ENCODE measurements around the gene FEN1. TPM values are rescaled to one million over a fixed set of nuclear protein-coding genes. Genes with fewer than 3 reads are reported as not detected.

FEN1 gene
- total and polyA plus RNA-seq, 7 donors: 5.7 to 30.3 (median 10.3) TPM

GRCh38 chr11:61812736-61813411 lies 20.2 kb downstream of the FEN1 start:
- H3K4me1 ChIP-seq: peaks cover 13% of the 10 kb centered on the region
- H3K9me3 ChIP-seq: no peaks in the 10 kb centered on the region
- no peaks in the 10 kb centered on the region for H3K27me3 ChIP-seq (ENCODE audit: insufficient read depth in 3 of 3, low read length in 2 of 3)
- 91 to 98% (median 93%) methylated on average over 4 of the region's 4 CpGs for WGBS, 3 donors
- ATAC-seq (no peak), DNase-seq (no peak)
- H3K4me3 ChIP-seq: no peak overlapping the region
- intact Hi-C loops (cut with DNase I): no loop called here
- peaks cover 0 to 29% of the 10 kb centered on the region in 2 donors for H3K36me3 ChIP-seq (ENCODE audit: insufficient read depth in 1 of 2, low read depth in 1 of 2)
- no peak for TF ChIP-seq CTCF (IDR thresholded peaks at IDR 0.05)
- H3K27ac ChIP-seq: no peak overlapping the region

GRCh38 chr11:61814247-61814957 lies 21.7 kb downstream of the FEN1 start:
- Histone ChIP-seq H3K4me3 (peak overlapping the region; percentile 85), H3K27ac (peak overlapping the region; percentile 92), H3K36me3 (ENCODE audit: insufficient read depth in 1 of 2, low read depth in 1 of 2) (peaks cover 0 to 19% of the 10 kb centered on the region in 2 donors), H3K9me3 (no peaks in the 10 kb centered on the region), H3K27me3 (ENCODE audit: insufficient read depth in 3 of 3, low read length in 2 of 3) (no peaks in the 10 kb centered on the region), H3K4me1 (peaks cover 13% of the 10 kb centered on the region)
- WGBS, 3 donors: 74 to 77% (median 76%) methylated on average over 16 of the region's 16 CpGs
- no peak for ATAC-seq
- no peak for TF ChIP-seq CTCF (IDR thresholded peaks at IDR 0.05)
- DNase-seq: peak in 1 of 2 donors; percentile 39
- intact Hi-C loops (cut with DNase I): no loop called here

- H3K27me3 ChIP-seq (ENCODE audit: insufficient read depth in 3 of 3, low read length in 2 of 3): no peaks in the 10 kb centered on the region
- H3K4me1 ChIP-seq: peaks cover 13% of the 10 kb centered on the region
- DNase-seq (peak; percentile 97), ATAC-seq (peak; percentile 86 to 91 (median 90))
- H3K27ac ChIP-seq: peak overlapping the region; percentile 92
- TF ChIP-seq CTCF (IDR thresholded peaks at IDR 0.05): no peak
- peaks cover 0 to 11% of the 10 kb centered on the region in 2 donors for H3K36me3 ChIP-seq (ENCODE audit: insufficient read depth in 1 of 2, low read depth in 1 of 2)
- peak overlapping the region; percentile 85 for H3K4me3 ChIP-seq
- H3K9me3 ChIP-seq: no peaks in the 10 kb centered on the region
- intact Hi-C loops (cut with DNase I): loop anchor here in 1 of 2 donors (5.0 kb wide), 1 partner anchor 77 kb away; the partner anchor contains the start of gene FADS3
- WGBS, 3 donors: 1% methylated on average over 49 to 66 of the region's 66 CpGs
Measured at GRCh38 chr11:61814958-61815789, 22.5 kb downstream of the FEN1 start.

GRCh38 chr11:61815790-61816735 lies 23.4 kb downstream of the FEN1 start:
- DNase-seq: peak; percentile 74 to 81
- peak; percentile 17 to 55 (median 30) for ATAC-seq
- Histone ChIP-seq H3K27me3 (ENCODE audit: insufficient read depth in 3 of 3, low read length in 2 of 3) (no peaks in the 10 kb centered on the region), H3K9me3 (no peaks in the 10 kb centered on the region), H3K27ac (peak overlapping the region; percentile 92), H3K36me3 (ENCODE audit: insufficient read depth in 1 of 2, low read depth in 1 of 2) (peaks cover 0 to 8% of the 10 kb centered on the region in 2 donors), H3K4me1 (peaks cover 13% of the 10 kb centered on the region), H3K4me3 (peak overlapping the region; percentile 85)
- intact Hi-C loops (cut with DNase I): loop anchor here in 1 of 2 donors (5.0 kb wide), 1 partner anchor 76 kb away; the partner anchor contains the start of gene FADS3
- no peak for TF ChIP-seq CTCF (IDR thresholded peaks at IDR 0.05)
- WGBS, 3 donors: 0 to 1% (median 1%) methylated on average over 51 to 69 of the region's 69 CpGs
